IMR-90 (cell line): ENCODE results near the gene PIP. TPM values are rescaled to one million over a fixed set of nuclear protein-coding genes. Genes with fewer than 3 reads are reported as not detected.

Experiments
- ATAC-seq: fragments of 200-7000 bp; cut with Tn5 transposase; 2 replicates; pipeline ENCODE4 v1.9.1; 2020; ENCODE audit warnings: low read depth, mild to moderate bottlenecking, moderate library complexity
- BruUV-seq: library from RNA; stranded (reverse); fragments of 400-500 nt; replicated peaks from 2 replicates; lab custom pipeline; 2021; lab: Mats Ljungman, UMichigan
- CTCF ChIA-PET: fragments of 300-600 bp; formaldehyde crosslinking; extraction: SDS; loops from one replicate; lab custom pipeline; 2021; ENCODE audit warnings: antibody characterized with exemption; lab: Yijun Ruan, JAX
- POLR2A ChIA-PET: fragments of 300-600 bp; sonication (Branson Sonifier 250); formaldehyde crosslinking; loops from one replicate; lab custom pipeline; 2022; ENCODE audit warnings: antibody characterized with exemption; ENCODE audit not compliant: unreplicated experiment; lab: Charles Lee
- DNase-seq: peaks from one replicate; pipeline ENCODE4 v3.0.0; 2013
- H2AFZ ChIP-seq: replicated peaks from 2 replicates; pipeline ENCODE3; 2013; ENCODE audit warnings: low read length, mild to moderate bottlenecking; ENCODE audit not compliant: poor library complexity
- H2AK5ac ChIP-seq: 2 replicates; pipeline ENCODE4 v1.6.1; 2013; ENCODE audit warnings: low read depth, low read length, inconsistent platforms
- H2AK9ac ChIP-seq: replicated peaks from 2 replicates; pipeline ENCODE3; 2013; ENCODE audit warnings: mild to moderate bottlenecking, low read depth, low read length, moderate library complexity; ENCODE audit not compliant: poor library complexity
- H2BK120ac ChIP-seq: 2 replicates; pipeline ENCODE4 v1.6.1; 2013; ENCODE audit warnings: low read depth, low read length, inconsistent platforms
- H2BK15ac ChIP-seq: 3 replicates; pipeline ENCODE4 v1.6.1; 2013; ENCODE audit warnings: low read depth, low read length, inconsistent platforms
- H2BK20ac ChIP-seq: 2 replicates; pipeline ENCODE4 v1.6.1; 2013; ENCODE audit warnings: low read depth, mild to moderate bottlenecking, inconsistent platforms, low read length, moderate library complexity
- H2BK5ac ChIP-seq: 2 replicates; pipeline ENCODE4 v1.6.1; 2013; ENCODE audit warnings: mild to moderate bottlenecking, low read depth, low read length, inconsistent platforms; ENCODE audit not compliant: poor library complexity, severe bottlenecking
- H3K14ac ChIP-seq: replicated peaks from 2 replicates; pipeline ENCODE4 v1.6.1; 2013; ENCODE audit warnings: low read depth, low read length, inconsistent platforms
- H3K18ac ChIP-seq: 2 replicates; pipeline ENCODE4 v1.6.1; 2013; ENCODE audit warnings: low read depth, low read length, control low read depth
- H3K23ac ChIP-seq: 2 replicates; pipeline ENCODE4 v1.6.1; 2013; ENCODE audit warnings: low read depth, low read length, inconsistent platforms
- H3K27ac ChIP-seq: 2 replicates; pipeline ENCODE4 v1.5.1; 2013; ENCODE audit warnings: mild to moderate bottlenecking, control low read depth, low read length; ENCODE audit not compliant: insufficient read depth
- H3K27me3 ChIP-seq: 2 replicates; pipeline ENCODE4 v1.6.1; 2013; ENCODE audit warnings: low read length; ENCODE audit not compliant: control insufficient read depth, insufficient read depth
- H3K36me3 ChIP-seq: 2 replicates; pipeline ENCODE4 v1.6.1; 2013; ENCODE audit warnings: low read length, mixed read lengths; ENCODE audit not compliant: control insufficient read depth, insufficient read depth
- H3K4ac ChIP-seq: 2 replicates; pipeline ENCODE4 v1.6.1; 2013; ENCODE audit warnings: low read depth, low read length, inconsistent platforms
- H3K4me1 ChIP-seq: 2 replicates; pipeline ENCODE4 v1.6.1; 2013; ENCODE audit warnings: low read length, mixed read lengths; ENCODE audit not compliant: control insufficient read depth, insufficient read depth
- H3K4me2 ChIP-seq: 2 replicates; pipeline ENCODE4 v1.6.1; 2013; ENCODE audit warnings: low read depth, mild to moderate bottlenecking, control low read depth, low read length, moderate library complexity
- H3K4me3 ChIP-seq: 2 replicates; pipeline ENCODE4 v1.5.1; 2013; ENCODE audit warnings: low read depth, mild to moderate bottlenecking, control low read depth, low read length, moderate library complexity; ENCODE audit not compliant: insufficient read depth
- H3K56ac ChIP-seq: 2 replicates; pipeline ENCODE4 v1.6.1; 2013; ENCODE audit warnings: low read length, inconsistent platforms; ENCODE audit not compliant: insufficient read depth; ENCODE audit errors: extremely low read depth
- H3K79me1 ChIP-seq, 2 experiments: 2 replicates each; pipeline ENCODE4 v1.6.1; 2013; ENCODE audit warnings: low read length in 2 of 2, inconsistent platforms in 1 of 2, low read depth in 1 of 2
- H3K9ac ChIP-seq: 2 replicates; pipeline ENCODE4 v1.6.1; 2013; ENCODE audit warnings: low read depth, low read length, control low read depth
- H3K9me1 ChIP-seq: 2 replicates; pipeline ENCODE4 v1.6.1; 2013; ENCODE audit warnings: low read length, inconsistent platforms; ENCODE audit not compliant: insufficient read depth
- H3K9me3 ChIP-seq: 2 replicates; pipeline ENCODE4 v1.6.1; 2013; ENCODE audit warnings: low read length; ENCODE audit not compliant: control insufficient read depth, insufficient read depth
- H4K20me1 ChIP-seq: 2 replicates; pipeline ENCODE4 v1.6.1; 2013; ENCODE audit warnings: low read length, inconsistent platforms; ENCODE audit not compliant: insufficient read depth
- H4K5ac ChIP-seq: 2 replicates; pipeline ENCODE4 v1.6.1; 2013; ENCODE audit warnings: mild to moderate bottlenecking, low read depth, low read length, control low read depth
- H4K8ac ChIP-seq, 2 experiments: 2 replicates each; pipeline ENCODE4 v1.6.1; 2013; ENCODE audit warnings: low read depth in 2 of 2, low read length in 2 of 2, control low read depth in 1 of 2, inconsistent platforms in 1 of 2
- H4K91ac ChIP-seq: 2 replicates; pipeline ENCODE4 v1.6.1; 2013; ENCODE audit warnings: low read depth, low read length, inconsistent platforms; ENCODE audit not compliant: insufficient read depth
- BHLHE40 ChIP-seq: fragments of 150-350 bp; IDR thresholded peaks from 2 replicates; pipeline ENCODE4 v1.6.1; 2016; ENCODE audit warnings: mild to moderate bottlenecking, low read depth, low read length
- CEBPB ChIP-seq: IDR thresholded peaks from 2 replicates; pipeline ENCODE4 v1.6.1; 2012; ENCODE audit warnings: low read depth, low read length, improper control_type of control experiment
- CTCF ChIP-seq: conservative IDR thresholded peaks from 2 replicates; pipeline ENCODE4 v1.5.1; 2012; ENCODE audit warnings: mild to moderate bottlenecking, low read depth, low read length, improper control_type of control experiment
- ELK1 ChIP-seq: fragments of 150-350 bp; IDR thresholded peaks from 2 replicates; pipeline ENCODE4 v1.6.1; 2016; ENCODE audit warnings: low read depth, mild to moderate bottlenecking, low read length, moderate library complexity, borderline replicate concordance
- MAFK ChIP-seq: IDR thresholded peaks from 2 replicates; pipeline ENCODE4 v1.6.1; 2012; ENCODE audit warnings: low read depth, low read length, improper control_type of control experiment
- RFX5 ChIP-seq: IDR thresholded peaks from 2 replicates; pipeline ENCODE4 v1.8.0; 2012; ENCODE audit warnings: low read depth, mild to moderate bottlenecking, low read length, moderate library complexity
- SMC3 ChIP-seq: fragments of 150-350 bp; IDR thresholded peaks from 2 replicates; pipeline ENCODE4 v1.6.1; 2016; ENCODE audit warnings: low read depth, mild to moderate bottlenecking, antibody characterized with exemption, low read length, moderate library complexity
- WGBS, 2 experiments: methylation state at CpG; one replicate each; pipeline versions ENCODE4 v1.1.5 to v1.1.7; 2013; ENCODE audit warnings: missing lambda C conversion rate in 2 of 2; ENCODE audit not compliant: insufficient read length in 1 of 2; ENCODE audit errors: extremely low coverage in 2 of 2; 5-methylcytosine and 5-hydroxymethylcytosine counted together
- dilution Hi-C: fragments of 300-500 bp; cut with HindIII; formaldehyde crosslinking; loops from one replicate; pipeline ENCODE4 v1.14.3; 2018; ENCODE audit warnings: low sequenced_read_pairs; ENCODE audit not compliant: unreplicated experiment
- in situ Hi-C: fragments of 300-500 bp; cut with MboI; formaldehyde crosslinking; loops from 3 replicates; pipeline ENCODE4 v1.14.3; 2019; ENCODE audit warnings: low sequenced_read_pairs, inconsistent platforms, mixed read lengths
- intact Hi-C: fragments of 100-400 bp; cut with micrococcal nuclease; formaldehyde crosslinking; loops from 2 replicates; pipeline ENCODE4 v1.10.0; 2022
- polyA plus RNA-seq, 3 experiments: library from polyadenylated mRNA; depleted of rRNA; stranded (reverse); fragments of >200 nt; gene quantifications; 2 replicates each; pipeline ENCODE4 v1.2.3, GENCODE V29; 2012; ENCODE audit warnings: low replicate concordance in 1 of 3
- total RNA-seq: library from RNA; depleted of rRNA; stranded (reverse); fragments of >200 nt; gene quantifications from 2 replicates; pipeline ENCODE4 v1.2.3, GENCODE V29; 2012

The PIP gene
- total and polyA plus RNA-seq, 2 of the 4 experiments (the other 2 are of a cell fraction), result not detected

GRCh38 chr7:143176128-143176527 lies 44.3 kb downstream of the PIP start:
- Histone ChIP-seq H3K27me3 (no peaks in the 10 kb centered on the region), H4K8ac (no peak overlapping the region), H3K36me3 (no peaks in the 10 kb centered on the region), H3K4me2 (no peak overlapping the region), H3K79me1 (no peaks in the 10 kb centered on the region), H2BK15ac (no peak overlapping the region), H4K20me1 (no peaks in the 10 kb centered on the region), H2AK5ac (no peak overlapping the region), H3K23ac (no peak overlapping the region), H2BK5ac (no peak overlapping the region), H2AK9ac (no peak overlapping the region), H3K9me1 (no peaks in the 10 kb centered on the region), H4K91ac (no peak overlapping the region), H2BK20ac (no peak overlapping the region), H3K9ac (no peak overlapping the region), H4K5ac (no peak overlapping the region), H3K27ac (no peak overlapping the region), H3K56ac (no peak overlapping the region), H3K14ac (no peak overlapping the region), H3K9me3 (no peaks in the 10 kb centered on the region), H2BK120ac (no peak overlapping the region), H3K4me3 (no peak overlapping the region), H3K4me1 (no peaks in the 10 kb centered on the region), H3K4ac (no peak overlapping the region), H3K18ac (no peak overlapping the region), H2AFZ (no peak overlapping the region)
- TF ChIP-seq RFX5, result no peak
- TF ChIP-seq SMC3, result no peak
- no peak for TF ChIP-seq ELK1
- TF ChIP-seq BHLHE40, result no peak
- TF ChIP-seq CEBPB, result no peak
- no peak for TF ChIP-seq CTCF
- no peak for TF ChIP-seq MAFK
- DNase-seq (no peak), ATAC-seq (no peak)
- ChIA-PET POLR2A (no interaction called here), CTCF (interaction anchor here (1.2 kb wide), 1 partner anchor 39 kb away, joined by 3 read pairs; no protein-coding TSS in a partner anchor)
- WGBS, 2 experiments, result no CpG with 5 or more reads among the region's 5 CpGs
- intact Hi-C loops, result no loop called here
- in situ Hi-C loops, result no loop called here
- BruUV-seq, result no TSS peak
- dilution Hi-C loops, result no loop called here
